GM23248 (cell line): ENCODE results near the gene CROCC. TPM values are rescaled to one million over a fixed set of nuclear protein-coding genes. Genes with fewer than 3 reads are reported as not detected.

Experiments used
- DNase-seq: peaks from one replicate; pipeline ENCODE4 v3.0.0-alpha.2; 2015
- H2AFZ ChIP-seq: fragments of 200-600 bp; sonication (generic); 2 replicates; pipeline ENCODE4 v1.6.1; 2016; ENCODE audit warnings: antibody characterized with exemption
- H3F3A ChIP-seq: fragments of 200-600 bp; sonication (generic); 2 replicates; pipeline ENCODE4 v1.6.1; 2016; ENCODE audit warnings: mild to moderate bottlenecking, antibody characterized with exemption, mixed run types; ENCODE audit not compliant: insufficient read depth
- H3K27ac ChIP-seq: fragments of 200-600 bp; sonication (generic); 2 replicates; pipeline ENCODE4 v1.5.1; 2016; ENCODE audit warnings: mild to moderate bottlenecking
- H3K27me3 ChIP-seq: fragments of 200-600 bp; sonication (generic); replicated peaks from 2 replicates; pipeline ENCODE4 v1.6.1; 2016; ENCODE audit warnings: mild to moderate bottlenecking; ENCODE audit not compliant: insufficient read depth
- H3K36me3 ChIP-seq: fragments of 200-600 bp; sonication (generic); 2 replicates; pipeline ENCODE4 v1.6.1; 2016; ENCODE audit warnings: low read depth, mild to moderate bottlenecking
- H3K4me1 ChIP-seq: fragments of 200-600 bp; sonication (generic); 2 replicates; pipeline ENCODE4 v1.6.1; 2016; ENCODE audit warnings: mild to moderate bottlenecking; ENCODE audit not compliant: insufficient read depth
- H3K4me2 ChIP-seq: fragments of 200-600 bp; sonication (generic); one replicate; pipeline ENCODE4 v1.6.1; 2016; ENCODE audit warnings: mild to moderate bottlenecking; ENCODE audit not compliant: unreplicated experiment
- H3K4me3 ChIP-seq: fragments of 200-600 bp; sonication (generic); 2 replicates; pipeline ENCODE4 v1.5.1; 2016; ENCODE audit warnings: mild to moderate bottlenecking
- H3K79me2 ChIP-seq: fragments of 200-600 bp; sonication (generic); 2 replicates; pipeline ENCODE4 v1.6.1; 2016; ENCODE audit warnings: mild to moderate bottlenecking; ENCODE audit not compliant: insufficient read depth
- H3K9ac ChIP-seq: fragments of 200-600 bp; sonication (generic); 2 replicates; pipeline ENCODE4 v1.6.1; 2016; ENCODE audit warnings: mild to moderate bottlenecking
- H3K9me2 ChIP-seq: fragments of 200-600 bp; sonication (generic); 2 replicates; pipeline ENCODE4 v1.6.1; 2016; ENCODE audit warnings: mixed run types, mild to moderate bottlenecking, moderate library complexity; ENCODE audit not compliant: insufficient read depth
- H3K9me3 ChIP-seq: fragments of 200-600 bp; sonication (generic); one replicate; pipeline ENCODE4 v1.6.1; 2017; ENCODE audit warnings: low read depth
- H4K20me1 ChIP-seq: fragments of 200-600 bp; sonication (generic); 2 replicates; pipeline ENCODE4 v1.6.0; 2016; ENCODE audit not compliant: insufficient read depth
- EZH2 ChIP-seq: fragments of 200-600 bp; sonication (generic); IDR thresholded peaks from 2 replicates; pipeline ENCODE4 v1.6.1; 2018; ENCODE audit warnings: antibody characterized with exemption, mild to moderate bottlenecking; ENCODE audit not compliant: insufficient read depth, poor library complexity, severe bottlenecking
- EZH2phosphoT487 ChIP-seq: fragments of 200-600 bp; sonication (generic); IDR thresholded peaks from 2 replicates; pipeline ENCODE4 v1.6.1; 2018; ENCODE audit warnings: antibody characterized with exemption, moderate library complexity, mild to moderate bottlenecking, low read depth; ENCODE audit not compliant: insufficient read depth
- WGBS, 2 experiments: methylation state at CpG; one replicate each; pipeline ENCODE4 v1.1.6; 2015 to 2017; ENCODE audit warnings: low lambda C conversion rate in 2 of 2, low coverage in 1 of 2; ENCODE audit errors: missing lambda C conversion rate in 2 of 2; 5-methylcytosine and 5-hydroxymethylcytosine counted together
- in situ Hi-C: fragments of 300-500 bp; cut with MboI; formaldehyde crosslinking; loops from 2 replicates; pipeline ENCODE4 v1.15.0; 2020
- polyA plus RNA-seq: library from polyadenylated mRNA; unstranded; fragments of >200 nt; fragmentation: Nextera tagmentation; extraction: Ambion mirVana; gene quantifications from 2 replicates; pipeline ENCODE4 v1.2.1, GENCODE V29; 2016
- total RNA-seq: library from RNA; depleted of rRNA; stranded (reverse); fragments of >200 nt; shearing (Covaris generic); gene quantifications from 2 replicates; pipeline ENCODE4 v1.2.3, GENCODE V29; 2014

Gene CROCC
- total and polyA plus RNA-seq, 2 experiments from 2014 or later, result 5.2 to 17.6 TPM

- Histone ChIP-seq H3K9ac (peak overlapping the region; percentile 67), H3F3A (peaks cover 8% of the 10 kb centered on the region), H3K36me3 (no peaks in the 10 kb centered on the region), H3K4me1 (peaks cover 23% of the 10 kb centered on the region), H3K27ac (no peak overlapping the region), H3K4me3 (peak overlapping the region; percentile 84), H3K27me3 (no peaks in the 10 kb centered on the region), H4K20me1 (no peaks in the 10 kb centered on the region), H3K9me2 (no peaks in the 10 kb centered on the region), H3K79me2 (peaks cover 7% of the 10 kb centered on the region; the same call in 1 of the 2 replicates), H3K9me3 (no peaks in the 10 kb centered on the region), H3K4me2 (peak overlapping the region; percentile 91), H2AFZ (peak overlapping the region; percentile 80)
- TF ChIP-seq EZH2phosphoT487 (no peak), EZH2 (no peak)
- in situ Hi-C loops, result no loop called here
- DNase-seq, result no peak
- WGBS, 2 experiments, result 2 to 3% methylated on average over 14 to 15 of the region's 15 CpGs
Observed at GRCh38 chr1:17011092-17011438, 89.3 kb downstream of the CROCC start.

- H2AFZ ChIP-seq, result peak within 1 kb of the TSS; percentile 81
- WGBS, 2 experiments, result 1% methylated on average over 42 to 62 of the region's 94 CpGs
- H3F3A ChIP-seq, result peaks cover 13% of the 10 kb centered on the region
- H3K9ac ChIP-seq, result peak within 1 kb of the TSS; percentile 67
- in situ Hi-C loops, result no loop called here
- H3K9me2 ChIP-seq, result no peaks in the 10 kb centered on the region
- H3K4me1 ChIP-seq, result peaks cover 23% of the 10 kb centered on the region
- DNase-seq, result peak; percentile 92
- H3K27ac ChIP-seq, result no peak within 1 kb of the TSS
- H3K27me3 ChIP-seq, result no peaks in the 10 kb centered on the region
- TF ChIP-seq EZH2phosphoT487 (no peak), EZH2 (no peak)
- H3K36me3 ChIP-seq, result no peaks in the 10 kb centered on the region
- no peaks in the 10 kb centered on the region for H3K9me3 ChIP-seq
- H3K79me2 ChIP-seq, result peaks cover 7% of the 10 kb centered on the region; the same call in 1 of the 2 replicates
- peak within 1 kb of the TSS; percentile 84 for H3K4me3 ChIP-seq
- H3K4me2 ChIP-seq, result peak within 1 kb of the TSS; percentile 99
- H4K20me1 ChIP-seq, result no peaks in the 10 kb centered on the region
Observed at GRCh38 chr1:17011439-17012307, 89.9 kb downstream of the CROCC start, which contains the start of gene ATP13A2. ATP13A2 (minus strand) TSS chr1:17011928; CDS start chr1:17011738, 190 bp downstream.

- H3K79me2 ChIP-seq, result peaks cover 7% of the 10 kb centered on the region; the same call in 1 of the 2 replicates
- peak; percentile 53 for DNase-seq
- no peaks in the 10 kb centered on the region for H3K27me3 ChIP-seq
- H3K9me2 ChIP-seq, result no peaks in the 10 kb centered on the region
- H2AFZ ChIP-seq, result no peak overlapping the region
- 63 to 67% methylated on average over 9 of the region's 9 CpGs for WGBS, 2 experiments
- H3K4me2 ChIP-seq, result no peak overlapping the region
- H3K27ac ChIP-seq, result no peak overlapping the region
- no peaks in the 10 kb centered on the region; the same call in 1 of the 2 replicates for H3K36me3 ChIP-seq
- no peak overlapping the region for H3K4me3 ChIP-seq
- TF ChIP-seq EZH2phosphoT487 (no peak), EZH2 (no peak)
- in situ Hi-C loops, result no loop called here
- H4K20me1 ChIP-seq, result no peaks in the 10 kb centered on the region
- no peak overlapping the region for H3K9ac ChIP-seq
- H3K4me1 ChIP-seq, result peaks cover 23% of the 10 kb centered on the region
- H3F3A ChIP-seq, result peaks cover 13% of the 10 kb centered on the region
- no peaks in the 10 kb centered on the region for H3K9me3 ChIP-seq
Observed at GRCh38 chr1:17012775-17013490, 91.2 kb downstream of the CROCC start.

GRCh38 chr1:17013491-17014320 lies 92.0 kb downstream of the CROCC start:
- Histone ChIP-seq H3K4me3 (no peak overlapping the region), H3K27ac (no peak overlapping the region), H3K9me2 (no peaks in the 10 kb centered on the region), H3K4me1 (peaks cover 23% of the 10 kb centered on the region), H3F3A (peaks cover 13% of the 10 kb centered on the region), H3K27me3 (no peaks in the 10 kb centered on the region), H3K36me3 (no peaks in the 10 kb centered on the region; the same call in 1 of the 2 replicates), H2AFZ (no peak overlapping the region), H3K9me3 (no peaks in the 10 kb centered on the region), H3K4me2 (no peak overlapping the region), H3K79me2 (peaks cover 7% of the 10 kb centered on the region; the same call in 1 of the 2 replicates), H4K20me1 (no peaks in the 10 kb centered on the region), H3K9ac (no peak overlapping the region)
- 90 to 91% methylated on average over 13 of the region's 13 CpGs for WGBS, 2 experiments
- in situ Hi-C loops, result no loop called here
- DNase-seq, result no peak
- no peak for TF ChIP-seq EZH2phosphoT487
- TF ChIP-seq EZH2, result no peak
